Superior temporal gyrus (tissue), 1 donor: ENCODE measurements around the gene FJX1.
"Not testable (repeated sequence)": the region's sequence is repeated elsewhere in the genome, so short reads cannot be mapped to it uniquely, and the experiment has no call there.

ENCODE experiments used
- DNase-seq: peaks from one replicate; pipeline ENCODE4 v3.0.0-alpha.2; 2016; ENCODE audit errors: extremely low spot score

The FJX1 gene

DNA sequence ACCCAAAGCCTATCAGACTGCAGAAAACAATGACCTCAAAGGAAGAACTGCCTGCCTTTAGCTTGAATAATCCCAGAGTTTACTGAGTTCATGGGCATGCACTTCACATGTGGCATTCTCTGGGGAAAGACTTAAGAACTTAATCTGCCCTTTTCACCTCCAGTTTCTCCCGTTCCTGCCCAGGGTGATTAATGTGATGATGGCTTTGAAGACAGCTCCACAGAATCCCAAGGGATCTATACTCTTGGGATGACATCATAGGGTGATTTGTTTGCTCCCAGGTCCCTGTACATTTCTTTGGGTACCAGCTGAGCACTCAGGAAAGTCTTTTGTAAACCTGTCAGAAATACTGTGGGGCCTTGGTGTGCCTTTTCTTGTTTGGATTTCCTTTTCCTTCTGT, 14.0 kb downstream of the FJX1 start:
- DNase-seq: no peak

DNA sequence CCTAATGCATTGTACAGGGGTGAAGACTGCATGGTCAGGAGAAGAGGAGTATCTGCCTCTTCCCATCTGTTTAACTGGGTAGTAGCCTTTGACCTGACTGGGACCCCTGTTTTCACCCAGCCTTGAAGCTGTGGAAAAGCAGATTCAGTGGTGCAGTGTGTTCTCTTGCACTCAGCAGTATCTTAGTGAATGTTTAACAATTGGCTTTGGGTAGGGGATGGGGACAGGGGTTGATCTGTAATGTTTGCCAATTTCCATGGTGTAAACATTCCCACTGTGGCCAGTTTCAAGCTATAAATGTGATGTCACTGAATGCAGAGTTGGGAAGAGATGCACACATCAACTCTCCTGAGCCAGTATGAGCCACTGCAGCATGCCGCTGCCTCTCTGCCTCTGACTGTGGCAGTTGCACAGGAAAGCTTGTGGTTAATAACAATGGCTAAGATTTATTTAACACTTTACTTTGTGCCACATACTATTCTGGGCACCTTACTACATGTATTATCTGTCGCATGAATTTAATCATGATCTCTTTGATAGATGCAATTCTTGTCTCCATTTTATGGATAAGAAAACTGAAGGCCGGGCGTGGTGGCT, 15.7 kb downstream of the FJX1 start:
- no peak for DNase-seq

DNA sequence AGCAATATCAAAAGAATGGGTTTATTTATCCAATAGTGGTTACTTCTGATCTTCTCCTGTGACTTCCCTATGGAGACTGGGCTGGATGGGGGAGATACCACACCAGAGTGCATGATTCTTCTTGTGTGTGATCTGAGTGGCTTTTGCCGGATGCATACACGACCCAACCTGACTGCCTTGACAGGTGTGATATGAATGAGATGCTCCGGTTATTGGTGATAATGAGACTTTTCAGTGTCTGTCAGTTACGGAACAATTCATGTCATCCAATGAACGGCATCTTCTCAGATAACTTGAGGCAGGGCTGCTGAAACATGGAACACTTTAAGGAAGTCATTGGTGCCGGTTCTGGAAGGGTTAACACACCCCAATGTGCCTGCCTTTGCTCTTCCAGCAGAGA, 17.7 kb downstream of the FJX1 start:
- no peak for DNase-seq

DNA sequence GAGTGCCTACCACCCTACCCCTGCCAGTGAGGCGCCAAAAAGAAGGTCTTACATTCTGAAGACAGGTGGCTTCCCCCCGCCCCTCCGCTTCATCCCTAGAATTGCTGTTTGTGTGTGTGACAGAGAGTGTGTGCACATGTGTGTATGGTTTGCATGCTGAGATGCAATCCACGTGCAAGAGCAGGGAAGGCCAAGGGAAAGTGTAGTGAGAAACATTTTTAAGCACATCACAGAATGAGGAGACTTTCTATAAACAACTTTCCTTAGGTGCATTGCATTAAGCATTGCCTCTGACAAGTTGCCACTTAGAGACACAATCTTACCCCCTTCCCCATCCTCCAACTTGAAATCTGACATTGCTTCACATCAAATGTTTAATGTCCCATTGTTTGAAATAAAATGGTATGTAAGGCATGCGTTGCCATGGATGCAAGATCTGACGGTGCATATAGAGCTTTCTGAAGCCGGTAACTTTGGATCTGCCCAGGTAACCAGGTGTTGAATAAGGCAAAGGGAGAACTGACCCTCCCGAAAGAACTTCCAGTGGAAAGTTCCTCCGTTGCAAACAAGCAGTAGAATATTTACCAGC, 21.4 kb downstream of the FJX1 start:
- no peak for DNase-seq

DNA sequence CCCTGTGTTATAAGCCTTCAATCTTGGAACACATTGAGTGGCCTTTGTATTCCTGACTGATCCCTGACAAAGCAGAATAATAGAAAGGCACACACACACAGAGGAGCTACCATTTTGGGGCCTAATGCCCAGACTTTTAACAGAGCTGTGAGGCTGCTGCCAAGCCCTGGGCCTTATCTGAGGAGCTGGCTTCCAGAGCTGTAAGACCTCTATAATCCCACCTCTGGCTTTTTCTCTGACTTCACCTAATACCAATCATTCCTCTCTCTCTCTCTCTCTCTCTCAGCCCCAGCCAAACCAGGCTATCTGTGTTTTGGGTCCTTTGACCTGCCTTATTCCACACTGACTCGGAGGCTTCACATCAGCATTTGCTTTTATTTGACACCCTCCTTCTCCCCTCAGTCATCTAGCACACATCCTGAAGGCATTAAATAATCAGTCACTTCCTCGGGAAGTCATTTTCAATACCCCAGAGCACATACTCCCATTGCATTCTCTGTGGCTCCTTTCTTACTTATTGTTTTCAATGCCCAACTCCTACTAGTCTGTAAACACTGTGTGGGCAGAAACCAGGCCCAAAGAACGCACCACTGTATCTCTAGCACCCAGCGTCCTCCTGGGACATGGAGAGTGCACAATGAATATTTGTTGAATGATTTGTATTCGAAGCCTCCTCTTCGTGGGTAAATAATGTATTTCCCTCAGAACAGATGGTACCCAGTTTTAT, 23.1 kb downstream of the FJX1 start:
- DNase-seq: no peak

GRCh38 chr11:35641964-35642363, 23.7 kb downstream of the FJX1 start:
- no peak for DNase-seq

DNA sequence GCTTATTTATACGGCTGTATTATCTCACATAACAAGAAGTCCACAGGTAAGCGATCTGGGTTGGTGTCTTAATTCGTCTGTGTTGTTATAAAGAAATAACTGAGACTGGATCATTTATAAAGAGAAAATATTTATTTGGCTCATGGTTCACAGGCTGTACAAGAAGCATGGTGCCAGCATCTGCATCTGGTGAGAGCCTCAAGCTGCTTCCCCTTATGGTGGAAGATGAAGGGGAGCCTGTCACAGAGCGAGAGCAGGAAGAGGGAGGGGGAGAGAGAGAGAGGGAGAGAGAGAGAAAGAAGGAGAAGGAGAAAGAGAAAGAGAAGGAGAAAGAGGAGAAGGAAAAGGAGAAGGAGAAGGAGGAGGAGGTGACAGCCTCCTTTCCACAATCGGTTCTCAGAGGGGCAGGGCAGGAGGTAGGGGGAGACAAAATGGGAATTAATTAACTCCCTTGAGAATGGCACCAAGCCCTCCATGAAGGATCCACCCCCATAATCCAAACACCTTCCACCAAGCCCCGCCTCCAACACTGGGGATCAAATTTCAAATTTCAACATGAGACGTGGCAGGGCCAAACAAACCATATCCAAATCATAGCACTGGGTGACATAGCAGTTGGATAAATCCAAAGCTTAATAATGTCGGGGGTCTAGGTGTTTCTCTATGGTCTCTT, 29.3 kb downstream of the FJX1 start:
- no peak for DNase-seq

GRCh38 chr11:35650006-35650405, 31.7 kb downstream of the FJX1 start:
- no peak for DNase-seq

DNA sequence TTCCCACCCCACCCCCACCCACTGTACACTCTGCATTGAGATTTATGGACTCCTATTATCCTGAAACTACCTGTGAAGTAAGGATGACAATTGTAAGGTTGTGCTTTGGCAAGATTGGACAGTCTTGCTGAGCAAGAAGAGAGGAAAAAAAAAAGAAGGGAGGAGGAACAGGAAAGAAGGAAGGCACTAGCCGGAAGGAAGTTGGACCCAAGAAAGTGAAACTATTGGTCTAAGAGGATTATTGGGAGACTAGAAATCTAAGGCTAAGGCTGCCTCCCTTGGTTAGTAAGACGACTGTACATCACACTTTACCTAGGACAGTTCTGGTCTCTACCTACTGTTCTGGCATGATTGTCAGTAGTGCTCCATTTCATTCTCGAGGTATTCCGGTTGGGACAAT, 32.2 kb downstream of the FJX1 start:
- no peak for DNase-seq

- no peak for DNase-seq
These were observed 33.0 kb downstream of the FJX1 start for GRCh38 chr11:35651263-35651662.

DNA sequence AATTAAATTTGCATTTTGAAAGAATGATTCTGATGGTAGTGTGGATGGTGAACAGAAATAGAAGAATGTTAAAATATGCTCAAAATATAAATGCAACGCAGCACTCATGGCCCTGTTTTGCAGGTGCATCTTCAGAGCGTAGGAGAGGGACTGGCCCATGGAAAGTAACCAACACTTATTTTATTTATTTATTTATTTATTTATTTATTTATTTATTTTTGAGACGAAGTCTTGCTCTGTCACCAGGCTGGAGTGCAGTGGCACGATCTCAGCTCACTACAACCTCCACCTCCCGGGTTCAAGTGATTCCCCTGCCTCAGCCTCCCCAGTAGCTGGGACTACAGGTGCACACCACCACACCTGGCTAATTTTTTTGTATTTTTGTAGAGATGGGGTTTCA, 34.5 kb downstream of the FJX1 start:
- DNase-seq: not testable (repeated sequence)

DNA sequence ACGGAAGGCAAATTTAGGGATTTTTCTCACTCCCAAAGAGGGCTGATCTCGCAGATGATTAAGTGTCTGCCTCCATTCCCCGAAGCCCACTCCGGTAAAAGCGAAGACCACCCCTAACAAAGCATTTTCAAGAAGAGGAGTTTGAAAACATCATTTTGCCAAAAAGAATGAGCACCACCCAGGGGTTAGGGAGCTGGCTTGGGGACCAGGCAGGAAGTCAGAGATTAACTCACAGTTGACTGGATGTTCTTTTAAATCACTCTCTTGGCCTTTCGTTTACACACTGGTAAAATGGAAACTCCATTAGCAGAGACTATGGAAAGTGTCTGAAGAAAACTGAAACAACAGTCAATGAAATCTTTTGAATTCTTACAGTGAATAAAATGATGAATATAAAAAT, 36.5 kb downstream of the FJX1 start:
- no peak for DNase-seq

GRCh38 chr11:35655254-35655653, 37.0 kb downstream of the FJX1 start:
- DNase-seq: no peak

DNA sequence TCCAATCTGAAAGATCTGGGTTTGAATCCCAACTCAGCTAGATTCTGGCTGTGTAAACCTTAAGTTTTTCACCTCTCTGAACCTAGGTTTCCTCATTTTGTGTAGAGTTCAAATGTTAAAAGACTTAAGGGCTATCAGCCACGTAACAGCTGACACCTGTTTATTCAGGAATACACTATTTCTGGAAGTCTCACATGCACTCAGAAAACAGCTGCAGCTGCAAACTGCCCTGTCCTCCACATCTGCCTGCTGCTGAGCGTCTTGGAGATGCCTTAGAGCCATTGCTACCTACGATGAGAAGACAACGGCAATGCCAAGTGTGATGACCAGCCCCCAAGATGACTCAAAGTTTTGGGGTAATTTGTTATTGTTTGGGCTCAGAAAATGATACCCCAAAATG, 37.6 kb downstream of the FJX1 start:
- no peak for DNase-seq

DNA sequence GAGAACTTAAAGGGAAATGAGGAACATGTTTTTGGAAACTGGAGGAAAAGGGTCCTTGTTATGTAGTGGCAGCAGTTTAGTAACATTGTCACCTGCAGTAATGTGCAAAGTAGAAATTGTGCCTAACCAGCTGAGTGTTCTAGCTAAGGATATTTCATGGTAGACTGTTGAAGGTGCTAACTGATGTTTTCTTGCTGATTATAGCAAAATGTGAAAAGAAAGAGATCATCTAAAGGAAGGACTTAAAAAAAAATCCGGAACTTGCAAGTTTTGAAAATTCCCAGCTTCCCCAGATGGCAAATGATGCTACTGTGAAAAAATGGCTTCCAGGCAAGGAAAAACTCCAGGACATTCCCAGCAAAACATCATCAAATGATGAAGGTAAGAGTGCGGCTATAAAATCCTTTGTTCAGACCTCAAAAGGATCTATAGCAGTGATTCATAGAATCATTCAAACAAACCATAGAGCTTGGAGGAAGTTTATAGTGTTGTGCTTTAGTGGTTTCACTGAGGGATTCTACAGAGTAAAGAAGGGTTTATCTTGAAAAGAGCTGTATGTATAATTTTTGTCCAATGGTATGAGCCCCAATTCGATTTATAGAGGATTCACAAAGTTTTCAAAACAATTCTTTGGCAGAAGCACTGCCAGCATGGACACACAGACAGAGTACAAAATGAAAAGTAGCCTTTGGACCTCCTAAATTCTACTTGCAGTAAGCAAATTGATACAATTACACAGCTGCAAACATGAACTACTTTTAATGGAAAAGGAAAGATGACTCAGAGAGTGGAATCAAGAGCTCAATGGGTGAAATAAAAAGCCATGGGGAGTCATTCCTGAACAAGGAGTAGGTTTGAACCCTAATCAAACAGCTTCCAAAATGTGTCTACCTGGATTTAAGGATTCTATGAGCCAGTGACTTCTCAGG, 40.0 kb downstream of the FJX1 start:
- DNase-seq: no peak

GRCh38 chr11:35661534-35661933, 43.3 kb downstream of the FJX1 start:
- no peak for DNase-seq

- peak; percentile 90 for DNase-seq
These were observed 43.9 kb downstream of the FJX1 start for GRCh38 chr11:35662061-35662648.

DNA sequence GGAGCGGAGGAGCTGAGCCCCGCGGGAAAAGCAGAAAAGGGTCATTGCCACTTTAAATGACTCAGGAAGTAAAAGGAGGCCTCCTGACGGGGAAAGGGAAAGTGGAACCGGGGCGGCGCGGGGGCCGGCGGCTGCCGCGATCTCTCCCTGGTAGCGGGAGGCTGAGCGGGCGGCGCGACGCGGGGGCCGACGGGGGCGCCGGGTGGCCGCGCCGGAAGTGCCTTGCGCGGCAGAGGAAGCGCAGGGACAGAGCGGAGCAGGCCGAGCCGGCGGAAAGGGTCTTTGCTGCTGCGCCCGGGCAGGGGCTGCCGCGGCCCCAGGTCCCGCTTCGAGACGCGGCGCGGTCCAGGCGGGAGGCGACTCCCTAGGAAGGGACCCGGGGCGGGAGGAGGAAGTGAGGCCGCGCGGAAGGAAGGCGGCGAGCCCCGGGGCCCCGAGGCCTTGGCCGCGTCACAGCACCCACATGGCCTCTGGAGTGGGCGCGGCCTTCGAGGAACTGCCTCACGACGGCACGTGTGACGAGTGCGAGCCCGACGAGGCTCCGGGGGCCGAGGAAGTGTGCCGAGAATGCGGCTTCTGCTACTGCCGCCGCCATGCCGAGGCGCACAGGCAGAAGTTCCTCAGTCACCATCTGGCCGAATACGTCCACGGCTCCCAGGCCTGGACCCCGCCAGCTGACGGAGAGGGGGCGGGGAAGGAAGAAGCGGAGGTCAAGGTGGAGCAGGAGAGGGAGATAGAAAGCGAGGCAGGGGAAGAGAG, 44.6 kb downstream of the FJX1 start, which contains the start of gene TRIM44:
TRIM44 (plus strand) TSS at position 127 of the 759 bp plus-strand sequence; CDS start at position 464, 337 bp downstream.
- DNase-seq: no peak

DNA sequence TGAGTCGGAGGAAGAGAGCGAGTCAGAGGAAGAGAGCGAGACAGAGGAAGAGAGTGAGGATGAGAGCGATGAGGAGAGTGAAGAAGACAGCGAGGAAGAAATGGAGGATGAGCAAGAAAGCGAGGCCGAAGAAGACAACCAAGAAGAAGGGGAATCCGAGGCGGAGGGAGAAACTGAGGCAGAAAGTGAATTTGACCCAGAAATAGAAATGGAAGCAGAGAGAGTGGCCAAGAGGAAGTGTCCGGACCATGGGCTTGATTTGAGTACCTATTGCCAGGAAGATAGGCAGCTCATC, 45.1 kb downstream of the FJX1 start:
- DNase-seq: no peak

GRCh38 chr11:35664977-35665441, 46.7 kb downstream of the FJX1 start:
- DNase-seq: no peak

DNA sequence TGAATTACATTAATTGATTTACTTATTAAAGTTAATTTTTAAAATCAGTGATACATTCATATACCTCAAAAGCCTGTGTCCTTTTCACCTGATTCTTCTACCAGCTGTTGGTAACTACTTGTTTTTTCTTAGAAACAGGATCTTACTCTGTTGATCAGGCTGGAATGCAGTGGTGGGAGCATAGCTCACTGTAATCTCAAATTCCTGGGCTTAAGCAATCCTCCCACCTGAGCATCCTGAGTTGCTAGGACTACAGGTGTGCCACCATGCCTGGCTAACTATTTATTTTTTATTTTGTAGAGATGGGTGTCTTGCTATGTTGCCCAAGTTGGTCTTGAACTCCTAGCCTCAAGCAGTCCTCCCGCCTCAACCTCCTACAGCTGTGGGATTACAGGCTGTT, 49.0 kb downstream of the FJX1 start:
- DNase-seq: no peak
